HG02870 (cell line): ENCODE measurements around the gene RPL10A.
"Not testable (repeated sequence)": the region's sequence is repeated elsewhere in the genome, so short reads cannot be mapped to it uniquely, and the experiment has no call there.

Experiments used
- ATAC-seq: cut with Tn5 transposase; IDR thresholded peaks from one replicate; pipeline ENCODE4 v1.9.1; 2021; ENCODE audit warnings: mild to moderate bottlenecking, moderate library complexity; ENCODE audit not compliant: unreplicated experiment

RPL10A gene

DNA sequence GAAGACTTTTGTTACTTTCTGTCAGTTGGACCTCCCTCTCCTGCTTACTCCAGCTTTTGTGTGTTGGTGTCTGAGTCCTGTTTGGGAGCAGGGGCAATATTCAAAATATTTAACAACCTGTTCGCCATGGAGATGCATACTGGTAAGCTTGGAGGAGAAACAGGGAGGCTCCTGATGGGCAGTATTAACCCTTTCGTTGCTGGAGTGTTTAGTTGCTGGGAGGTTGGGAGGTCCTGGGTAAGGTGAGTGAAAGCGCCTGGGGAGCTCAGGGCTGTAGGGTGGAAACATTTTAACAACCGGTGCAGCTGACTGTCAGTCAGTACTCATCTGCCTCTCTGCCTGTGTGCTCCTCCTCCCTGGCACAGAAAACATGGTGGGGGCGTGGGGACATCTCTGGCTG lies 40.3 kb downstream of the RPL10A start:
- ATAC-seq, result no peak

DNA sequence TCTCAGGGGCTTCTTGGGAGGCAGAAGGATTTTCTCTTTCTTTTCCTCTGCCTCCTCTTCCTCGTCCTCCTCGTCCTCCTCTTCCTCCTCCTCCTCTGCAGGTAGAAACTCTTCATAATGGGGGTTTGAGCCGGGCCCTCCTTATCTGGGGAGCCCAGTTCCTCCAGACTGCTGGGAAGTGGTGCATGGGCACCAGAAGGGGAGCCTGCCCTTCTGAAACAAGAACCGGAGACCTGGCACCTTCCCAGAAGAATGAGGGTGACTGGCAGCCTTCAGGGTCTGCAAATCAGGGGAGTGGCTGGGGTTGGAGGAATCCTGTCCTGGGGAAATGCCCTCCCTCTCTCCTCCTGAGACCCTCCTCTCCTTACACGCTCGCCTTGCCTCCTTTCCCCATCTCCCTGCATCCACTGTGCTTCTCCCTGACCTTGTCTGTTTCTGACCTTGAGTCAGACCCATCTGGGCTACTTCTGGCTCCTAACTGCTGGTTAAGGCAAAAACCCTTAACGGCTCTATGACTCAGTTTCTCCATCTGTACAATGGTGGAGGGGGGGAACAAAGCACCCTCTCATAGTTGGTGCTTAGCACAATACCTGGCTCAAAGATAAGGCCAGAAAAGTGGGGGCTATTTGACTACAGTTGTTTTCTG lies 42.8 kb downstream of the RPL10A start:
- ATAC-seq, result no peak

DNA sequence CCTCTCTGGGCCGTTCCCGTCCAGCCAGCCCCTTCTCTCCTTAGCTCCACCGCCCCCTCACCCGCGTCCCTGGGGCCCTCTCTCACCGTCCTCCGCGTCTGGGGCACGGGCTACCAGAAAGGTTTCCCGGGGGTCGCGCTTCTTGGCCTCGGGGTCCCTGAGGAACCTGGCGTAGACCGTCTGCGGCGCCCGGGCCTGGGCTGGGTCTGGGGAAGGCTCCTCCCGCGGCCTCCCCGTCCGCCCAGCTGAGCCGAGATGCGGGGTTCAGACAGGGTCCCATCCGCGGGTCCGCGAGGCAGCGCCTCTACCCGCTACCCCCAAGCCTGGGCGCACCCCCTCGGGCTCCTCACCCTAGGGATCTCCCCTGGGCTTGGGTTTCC lies 43.4 kb downstream of the RPL10A start:
- ATAC-seq, result no peak

DNA sequence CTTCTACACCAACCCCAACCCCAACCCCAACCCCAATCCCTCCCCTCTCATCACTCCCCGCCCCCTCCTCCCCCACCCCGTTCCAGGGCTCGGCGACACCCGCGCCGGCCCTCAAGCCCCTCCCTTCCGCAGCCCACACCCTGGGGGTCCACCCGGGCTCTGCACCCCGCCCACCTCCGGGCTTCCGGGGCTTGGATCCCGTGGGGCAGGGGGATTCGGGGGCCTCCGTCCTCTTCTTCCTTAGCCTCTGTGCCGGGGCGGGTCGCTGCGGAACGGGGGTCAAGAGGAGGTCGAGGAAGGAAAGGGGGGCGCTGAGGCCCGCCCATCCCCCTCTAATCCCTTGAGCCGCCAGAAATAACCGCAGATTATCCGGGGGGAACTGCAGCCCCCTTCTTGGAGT lies 43.8 kb downstream of the RPL10A start:
- no peak for ATAC-seq

DNA sequence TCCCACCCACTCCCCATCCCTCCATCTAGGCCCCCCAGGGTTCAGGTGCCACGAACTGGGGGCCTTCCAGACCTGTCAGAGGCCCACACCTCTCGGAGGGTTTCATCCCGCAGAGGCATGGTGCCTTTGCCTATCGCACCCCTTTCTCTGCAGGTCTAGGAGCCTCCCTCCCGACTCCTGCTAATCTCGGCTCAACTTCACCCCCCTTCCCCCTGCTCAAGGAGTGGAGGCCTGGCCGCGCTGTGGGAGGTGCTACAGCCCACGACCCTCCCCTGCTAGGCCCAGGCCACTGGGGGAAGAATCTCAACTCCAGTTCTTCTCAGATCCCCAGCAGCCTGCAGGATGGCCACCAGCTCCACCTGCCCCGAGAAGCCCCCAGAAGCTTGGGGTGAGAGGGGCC lies 44.5 kb downstream of the RPL10A start, which contains the start of gene TULP1:
Gene TULP1, minus strand, starts transcription at position 157 of the 400 bp plus-strand sequence. Its CDS starts 38 bp downstream, at position 119.
- ATAC-seq, result no peak

DNA sequence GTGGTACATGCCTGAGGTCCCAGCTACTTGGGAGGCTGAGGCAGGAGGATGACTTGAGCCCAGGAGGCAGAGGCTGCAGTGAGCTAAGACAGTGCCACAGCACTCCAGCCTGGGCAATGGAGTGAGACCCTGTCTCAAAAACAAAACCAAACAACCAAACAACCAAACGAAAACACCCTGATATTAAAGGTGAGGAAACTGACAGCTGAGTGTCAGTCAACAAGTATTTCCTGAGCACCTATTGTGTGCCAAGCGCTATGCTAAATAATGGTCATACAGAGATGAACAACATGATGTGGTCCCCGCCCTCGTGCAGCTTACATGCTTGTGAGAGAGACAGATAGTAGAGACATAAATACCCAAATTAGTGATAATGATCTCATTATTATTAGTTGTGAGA lies 46.4 kb downstream of the RPL10A start:
- no peak for ATAC-seq

DNA sequence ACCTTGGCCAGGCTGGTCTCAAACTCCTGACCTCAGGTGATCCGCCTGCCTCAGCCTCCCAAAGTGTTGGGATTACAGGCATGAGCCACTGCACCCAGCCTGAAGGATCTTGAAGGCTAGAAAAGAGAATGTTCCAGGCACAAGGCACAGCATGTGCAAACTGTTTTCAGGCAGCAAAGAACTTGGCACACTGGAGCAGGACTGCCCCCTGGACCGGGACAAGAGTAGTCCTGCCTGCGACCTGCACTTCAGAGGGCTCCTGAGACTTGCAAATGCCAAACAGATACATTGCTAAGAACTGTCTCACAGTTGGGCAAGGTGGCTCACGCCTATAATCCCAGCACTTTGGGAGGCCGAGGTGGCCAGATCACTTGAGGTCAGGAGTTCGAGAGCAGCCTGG lies 47.7 kb downstream of the RPL10A start:
- ATAC-seq, result not testable (repeated sequence)

DNA sequence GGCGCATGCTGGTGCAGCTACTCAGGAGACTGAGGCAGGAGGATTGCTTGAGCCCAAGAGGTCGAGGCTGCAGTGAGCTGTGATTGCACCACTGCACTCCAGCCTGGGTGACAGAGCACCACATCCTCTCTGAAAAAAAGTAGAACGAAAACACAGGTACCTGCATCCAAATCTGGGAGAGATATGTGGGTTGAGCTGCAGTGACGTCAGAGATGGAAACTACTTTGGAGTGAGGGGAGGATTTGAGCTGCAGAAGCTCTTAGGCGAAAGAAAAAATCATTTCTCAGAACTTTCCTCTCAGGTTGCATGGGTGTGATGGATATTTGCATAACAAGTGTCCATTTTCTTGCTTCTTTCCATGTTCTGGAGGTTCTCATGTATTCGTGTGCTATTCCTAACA lies 48.5 kb downstream of the RPL10A start:
- ATAC-seq, result no peak

DNA sequence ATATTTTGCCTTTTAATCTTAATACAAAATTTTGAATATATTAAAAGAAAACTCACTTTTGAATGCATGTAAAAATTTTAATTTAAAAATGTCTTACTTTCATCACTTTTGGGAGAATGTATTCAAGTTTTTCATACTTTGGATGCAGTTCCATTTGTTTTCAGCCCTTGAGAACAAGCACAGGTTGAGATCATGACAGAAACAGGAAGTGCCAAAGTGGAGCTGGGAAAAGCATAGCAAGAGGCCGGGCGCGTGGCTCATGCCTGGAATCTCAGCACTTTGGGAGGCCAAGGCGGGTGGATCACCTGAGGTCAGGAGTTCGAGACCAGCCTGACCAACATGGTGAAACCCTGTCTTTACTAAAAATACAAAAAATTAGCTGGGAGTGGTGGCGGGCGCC lies 49.8 kb downstream of the RPL10A start:
- ATAC-seq, result not testable (repeated sequence)

DNA sequence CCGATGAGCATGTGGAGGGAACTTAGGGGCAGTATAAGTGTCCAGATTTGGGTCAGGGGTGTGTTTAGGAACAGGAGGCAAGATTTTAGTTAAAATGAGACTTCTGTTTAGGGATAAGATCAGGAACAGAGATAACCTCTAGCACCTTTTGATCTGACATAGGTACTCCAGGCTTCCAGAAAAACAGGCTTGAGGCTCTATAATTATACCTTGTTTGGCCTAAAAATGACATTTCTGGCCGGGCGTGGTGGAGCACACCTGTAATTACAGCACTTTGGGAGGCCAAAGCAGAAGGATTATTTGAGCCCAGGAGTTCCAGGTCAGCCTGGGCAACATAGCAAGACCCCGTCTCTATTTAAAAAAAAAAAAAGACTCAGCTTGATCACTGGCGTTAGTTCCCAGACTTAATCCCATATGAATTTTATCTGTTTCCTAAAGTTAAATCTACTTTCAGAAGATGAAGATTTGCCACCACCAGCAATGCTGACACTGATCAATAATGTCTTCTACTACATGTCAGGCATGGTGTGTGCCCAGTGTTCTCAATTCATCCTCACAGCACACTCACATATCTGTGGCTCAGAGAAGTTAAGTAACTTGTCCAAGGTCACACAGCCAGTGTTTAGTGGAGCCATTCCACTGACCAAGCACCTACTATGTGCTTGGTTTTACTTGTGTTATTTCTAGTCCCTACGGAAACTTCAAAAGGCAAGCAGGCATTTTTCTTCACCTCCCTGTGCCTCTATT lies 50.5 kb downstream of the RPL10A start:
- ATAC-seq, result no peak

DNA sequence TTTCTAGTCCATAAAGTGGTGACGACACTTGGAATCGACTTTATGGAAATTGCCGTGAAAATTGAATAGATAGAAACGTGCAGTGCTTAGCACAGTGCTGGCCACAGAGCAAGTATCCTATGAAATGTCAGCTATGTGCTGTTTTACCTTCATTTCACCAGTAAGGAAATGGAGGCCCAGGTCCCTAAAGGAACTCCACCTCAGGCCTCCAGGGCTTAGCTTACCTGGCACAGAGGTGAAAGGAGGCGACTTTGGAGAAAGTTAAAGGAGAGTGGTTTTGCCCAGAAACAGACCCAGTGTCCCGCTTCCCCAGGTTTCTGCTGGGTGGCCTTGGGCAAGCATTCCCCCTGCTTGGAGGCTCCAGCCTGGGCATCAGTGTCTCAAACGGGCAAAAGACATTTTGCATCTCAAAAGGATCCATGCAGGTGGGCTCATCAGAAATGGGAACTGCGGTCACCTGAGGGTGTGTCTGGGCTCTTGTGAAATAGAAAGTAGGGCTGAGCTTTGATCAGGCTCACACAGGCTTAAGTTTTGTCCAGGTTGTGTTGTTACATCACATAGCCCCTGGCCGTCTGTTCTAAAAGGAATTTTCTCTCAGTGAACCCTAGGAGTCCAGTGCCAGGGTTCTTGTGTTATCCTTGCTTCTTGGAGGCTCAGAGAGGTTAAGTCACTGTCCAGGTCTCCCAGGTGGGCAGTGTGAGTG lies 51.3 kb downstream of the RPL10A start:
- no peak for ATAC-seq
